ENCODE measurements around the gene RETREG1.
A peak's percentile ranks its signal among the peaks of the same experiment; 100 is the strongest.
"Not testable (repeated sequence)": the region's sequence is repeated elsewhere in the genome, so short reads cannot be mapped to it uniquely, and the experiment has no call there.

The RETREG1 gene

GRCh38 chr5:16551628-16552027, 65.2 kb downstream of the RETREG1 start:
- DNase-seq, result no peak

GRCh38 chr5:16550316-16550952, 66.4 kb downstream of the RETREG1 start:
- DNase-seq, result peak; percentile 61

- no peak for DNase-seq
These were observed 67.1 kb downstream of the RETREG1 start for GRCh38 chr5:16549491-16550206.

- no peak for DNase-seq
These were observed 68.0 kb downstream of the RETREG1 start for GRCh38 chr5:16548812-16549211.

- DNase-seq, result no peak
These were observed 68.7 kb downstream of the RETREG1 start for GRCh38 chr5:16548115-16548514.

- no peak for DNase-seq
These were observed 69.5 kb downstream of the RETREG1 start for GRCh38 chr5:16547200-16547842.

GRCh38 chr5:16546732-16547131, 70.1 kb downstream of the RETREG1 start:
- DNase-seq, result peak; percentile 15

- DNase-seq, result peak; percentile 21
These were observed 72.0 kb downstream of the RETREG1 start for GRCh38 chr5:16544607-16545374.

GRCh38 chr5:16543206-16543605, 73.6 kb downstream of the RETREG1 start:
- DNase-seq, result peak; percentile 69

- DNase-seq, result no peak
These were observed 74.6 kb downstream of the RETREG1 start for GRCh38 chr5:16542236-16542635.

- not testable (repeated sequence) for DNase-seq
These were observed 75.2 kb downstream of the RETREG1 start for GRCh38 chr5:16541592-16541991.

GRCh38 chr5:16540421-16540820, 76.4 kb downstream of the RETREG1 start:
- peak; percentile 89 for DNase-seq

- DNase-seq, result peak; percentile 92
These were observed 77.6 kb downstream of the RETREG1 start for GRCh38 chr5:16539169-16539666.

- DNase-seq, result no peak
These were observed 78.8 kb downstream of the RETREG1 start for GRCh38 chr5:16538006-16538405.

GRCh38 chr5:16536818-16537217, 80.0 kb downstream of the RETREG1 start:
- DNase-seq, result no peak

GRCh38 chr5:16536246-16536645, 80.6 kb downstream of the RETREG1 start:
- peak; percentile 62 for DNase-seq

GRCh38 chr5:16534280-16534679, 82.5 kb downstream of the RETREG1 start:
- DNase-seq, result no peak

GRCh38 chr5:16531063-16531648, 85.6 kb downstream of the RETREG1 start:
- DNase-seq, result no peak

GRCh38 chr5:16529306-16529705, 87.5 kb downstream of the RETREG1 start:
- no peak for DNase-seq

GRCh38 chr5:16528382-16529110, 88.3 kb downstream of the RETREG1 start:
- no peak for DNase-seq

- DNase-seq, result no peak
These were observed 91.1 kb downstream of the RETREG1 start for GRCh38 chr5:16525651-16526050.

- no peak for DNase-seq
These were observed 92.5 kb downstream of the RETREG1 start for GRCh38 chr5:16524286-16524685.
